Tibial artery (tissue), 4 donors: ENCODE measurements around the gene SGMS2.

Source experiments
- DNase-seq, 2 donors: peaks; one replicate each; pipeline ENCODE4 v3.0.0-alpha.2; 2019
- H3K27ac ChIP-seq, 2 donors: fragments of 200-600 bp; sonication (generic) in 1 of 2; 1 replicate in 1 of 2; 2 replicates in 1 of 2; pipeline ENCODE4 v1.5.1; 2018 to 2019; ENCODE audit warnings: mild to moderate bottlenecking in 1 of 2
- H3K27me3 ChIP-seq, 2 donors: fragments of 200-600 bp; sonication (generic) in 1 of 2; one replicate each; pipeline versions ENCODE4 v1.5.1 to v1.6.0; 2016 to 2019
- H3K36me3 ChIP-seq, 3 donors: fragments of 200-600 bp; sonication (generic) in 2 of 3; one replicate each; pipeline ENCODE4 v1.5.1; 2016 to 2019; ENCODE audit warnings: mild to moderate bottlenecking in 2 of 3
- H3K4me1 ChIP-seq, 4 donors: fragments of 200-600 bp; sonication (generic) in 2 of 4; 1 replicate in 3 of 4; 2 replicates in 1 of 4; pipeline ENCODE4 v1.5.1; 2016 to 2019
- H3K4me3 ChIP-seq, 2 donors: fragments of 200-600 bp; sonication (generic) in 1 of 2; 1 replicate in 1 of 2; 2 replicates in 1 of 2; pipeline ENCODE4 v1.5.1; 2018 to 2019; ENCODE audit warnings: mild to moderate bottlenecking in 2 of 2
- H3K9me3 ChIP-seq, 3 donors: fragments of 200-600 bp; sonication (generic) in 1 of 3; one replicate each; pipeline ENCODE4 v1.5.1; 2016 to 2019
- intact Hi-C: fragments of 100-400 bp; cut with DNase I; formaldehyde crosslinking; loops from one replicate; pipeline ENCODE4 v1.15.0; 2023; ENCODE audit warnings: low total_unique reads
- TF ChIP-seq, protein P1 (sequence below), 2 experiments: fragments of 200-600 bp in 1 of 2; fragments of 450-650 bp in 1 of 2; IDR thresholded peaks; one replicate each; pipeline ENCODE4 v1.5.1; 2017 to 2019; ENCODE audit warnings: antibody characterized with exemption in 2 of 2, mild to moderate bottlenecking in 1 of 2, moderate library complexity in 1 of 2

SGMS2 gene

DNA sequence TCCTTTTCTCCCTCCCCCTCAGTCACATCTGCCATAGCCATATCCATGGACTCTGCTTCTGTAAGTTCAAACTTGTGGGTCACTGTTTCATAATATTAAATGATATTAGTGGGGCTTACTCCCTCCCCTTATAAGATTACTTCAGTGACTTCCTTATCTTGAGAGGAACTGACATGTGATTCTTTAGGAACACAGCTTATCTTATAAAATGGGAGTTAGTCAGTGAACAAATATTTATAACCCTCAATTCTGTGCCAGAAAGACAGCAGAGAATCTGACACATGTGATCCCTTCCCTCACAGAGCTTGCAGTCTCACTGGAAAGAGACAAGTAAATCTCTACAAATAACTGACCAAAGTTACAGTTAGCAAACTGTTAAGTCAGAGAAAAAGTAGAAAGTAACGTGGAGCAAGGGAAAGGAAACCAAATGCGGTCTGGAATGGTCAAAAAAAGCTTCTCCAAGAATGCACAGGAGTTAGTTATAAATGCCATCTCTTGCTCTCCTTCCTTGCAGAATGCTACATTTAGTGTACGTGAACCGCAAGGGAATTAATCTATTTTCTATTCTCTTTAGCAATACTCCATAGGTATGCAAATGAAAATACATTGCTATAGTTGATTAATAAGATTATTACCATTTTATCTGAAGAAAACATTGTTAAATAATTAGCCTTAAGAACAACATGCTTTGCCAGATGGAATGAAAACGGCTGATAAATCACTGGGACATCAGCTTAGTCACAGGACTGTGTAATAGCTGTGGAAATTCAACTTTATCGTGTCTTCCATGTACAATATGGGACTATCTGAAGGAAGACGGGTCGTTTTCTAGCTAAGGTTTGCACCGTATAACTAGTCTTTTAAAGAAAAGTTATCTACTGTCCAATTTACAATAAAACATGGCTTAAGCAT, 29.0 kb downstream of the SGMS2 start:
- no peaks in the 10 kb centered on the region for H3K27me3 ChIP-seq
- TF ChIP-seq, protein P1, sequence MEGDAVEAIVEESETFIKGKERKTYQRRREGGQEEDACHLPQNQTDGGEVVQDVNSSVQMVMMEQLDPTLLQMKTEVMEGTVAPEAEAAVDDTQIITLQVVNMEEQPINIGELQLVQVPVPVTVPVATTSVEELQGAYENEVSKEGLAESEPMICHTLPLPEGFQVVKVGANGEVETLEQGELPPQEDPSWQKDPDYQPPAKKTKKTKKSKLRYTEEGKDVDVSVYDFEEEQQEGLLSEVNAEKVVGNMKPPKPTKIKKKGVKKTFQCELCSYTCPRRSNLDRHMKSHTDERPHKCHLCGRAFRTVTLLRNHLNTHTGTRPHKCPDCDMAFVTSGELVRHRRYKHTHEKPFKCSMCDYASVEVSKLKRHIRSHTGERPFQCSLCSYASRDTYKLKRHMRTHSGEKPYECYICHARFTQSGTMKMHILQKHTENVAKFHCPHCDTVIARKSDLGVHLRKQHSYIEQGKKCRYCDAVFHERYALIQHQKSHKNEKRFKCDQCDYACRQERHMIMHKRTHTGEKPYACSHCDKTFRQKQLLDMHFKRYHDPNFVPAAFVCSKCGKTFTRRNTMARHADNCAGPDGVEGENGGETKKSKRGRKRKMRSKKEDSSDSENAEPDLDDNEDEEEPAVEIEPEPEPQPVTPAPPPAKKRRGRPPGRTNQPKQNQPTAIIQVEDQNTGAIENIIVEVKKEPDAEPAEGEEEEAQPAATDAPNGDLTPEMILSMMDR (IDR thresholded peaks at IDR 0.05): no peak
- H3K36me3 ChIP-seq: no peaks in the 10 kb centered on the region
- intact Hi-C loops: no loop called here
- H3K27ac ChIP-seq: peak overlapping the region in 1 of 2 donors; percentile 2
- no peak for DNase-seq
- no peaks in the 10 kb centered on the region for H3K9me3 ChIP-seq
- H3K4me1 ChIP-seq: peaks cover 0 to 31% (median 3%) of the 10 kb centered on the region in 4 donors
- H3K4me3 ChIP-seq: peak overlapping the region in 1 of 2 donors; percentile 2

DNA sequence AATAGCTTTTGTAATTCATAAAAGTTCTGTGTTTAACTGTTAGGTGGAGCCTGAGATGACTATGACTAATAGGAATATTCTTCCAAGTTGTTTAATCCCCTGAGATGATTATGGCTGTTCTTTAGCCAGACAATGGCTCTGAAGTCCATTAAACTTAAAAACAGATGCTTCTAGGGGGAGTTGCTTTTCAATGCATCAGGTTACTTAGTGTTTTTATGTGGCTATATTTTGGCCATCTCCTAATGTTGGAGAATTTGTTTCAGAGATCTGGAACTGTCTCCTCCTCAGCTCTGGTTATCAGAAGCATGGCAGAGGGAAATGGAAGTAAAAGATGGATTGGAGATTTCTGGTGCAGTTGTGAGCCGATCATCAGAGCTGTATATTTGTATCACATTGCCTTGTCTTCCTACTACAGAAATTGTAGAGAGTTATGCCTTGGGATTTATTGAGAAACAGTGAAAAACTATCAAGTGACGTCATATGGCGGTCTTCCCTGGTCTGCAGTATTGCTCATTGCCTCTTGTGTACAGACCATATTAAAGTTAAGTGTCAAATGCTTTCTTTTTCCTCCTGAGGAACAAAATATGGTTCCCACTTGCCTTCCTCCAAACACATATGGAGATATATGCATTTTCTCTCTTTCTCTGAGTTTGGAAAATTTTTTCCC, 29.8 kb downstream of the SGMS2 start:
- no peak for DNase-seq
- H3K36me3 ChIP-seq: peaks cover 0 to under 1% (median 0%) of the 10 kb centered on the region in 3 donors

DNA sequence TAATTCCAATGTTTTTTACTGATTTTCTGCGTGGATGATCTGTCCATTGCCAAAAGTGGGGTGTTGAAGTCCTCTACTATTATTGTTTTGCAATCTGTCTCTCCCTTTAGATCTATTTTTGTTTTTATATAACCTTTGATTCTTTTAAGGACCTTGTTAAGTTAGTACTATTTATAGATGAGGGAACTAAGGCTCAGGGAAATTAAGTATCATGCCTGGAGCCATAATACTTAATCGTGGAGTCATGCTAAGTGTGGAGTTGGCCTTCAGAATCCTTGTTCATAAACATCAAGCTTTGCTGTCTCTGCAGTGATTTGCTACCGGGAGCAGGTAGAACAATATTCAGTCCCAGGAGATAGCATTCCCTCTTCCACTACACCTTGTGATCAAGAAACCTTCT, 31.0 kb downstream of the SGMS2 start:
- Histone ChIP-seq H3K4me3 (no peak overlapping the region), H3K27me3 (no peaks in the 10 kb centered on the region), H3K9me3 (no peaks in the 10 kb centered on the region), H3K36me3 (peaks cover 0 to 8% (median 4%) of the 10 kb centered on the region in 3 donors), H3K4me1 (peaks cover 0 to 31% (median 3%) of the 10 kb centered on the region in 4 donors), H3K27ac (no peak overlapping the region)
- TF ChIP-seq, protein P1 (IDR thresholded peaks at IDR 0.05): no peak
- intact Hi-C loops: no loop called here
- no peak for DNase-seq

More for the DNA sequence above, 29.8 kb downstream of the SGMS2 start:
- Histone ChIP-seq H3K4me1 (peaks cover 0 to 31% (median 3%) of the 10 kb centered on the region in 4 donors), H3K9me3 (no peaks in the 10 kb centered on the region), H3K4me3 (peak overlapping the region in 1 of 2 donors; percentile 2), H3K27ac (peak overlapping the region in 1 of 2 donors; percentile 2), H3K27me3 (no peaks in the 10 kb centered on the region)
- intact Hi-C loops: no loop called here
- TF ChIP-seq, protein P1 (IDR thresholded peaks at IDR 0.05): no peak

DNA sequence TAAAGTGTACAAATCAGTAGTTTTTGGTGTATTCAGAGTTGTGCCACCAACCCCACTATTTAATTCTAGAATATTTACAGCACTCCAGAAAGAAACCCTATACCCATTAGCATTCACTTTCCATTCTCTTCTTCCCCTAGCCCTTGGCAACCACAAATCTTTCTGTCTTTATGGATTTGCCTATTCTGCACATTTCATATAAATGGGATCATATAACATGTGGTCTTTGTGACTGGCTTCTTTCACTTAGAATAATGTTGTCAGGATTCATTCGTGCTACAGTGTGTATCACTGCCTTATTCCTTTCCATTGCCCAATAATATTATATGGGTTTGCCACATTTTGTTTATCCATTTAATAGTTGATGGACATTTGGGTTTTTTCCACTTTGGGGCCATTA, 32.2 kb downstream of the SGMS2 start:
- Histone ChIP-seq H3K27me3 (no peaks in the 10 kb centered on the region), H3K4me1 (peaks cover 0 to 31% (median 3%) of the 10 kb centered on the region in 4 donors), H3K4me3 (no peak overlapping the region), H3K9me3 (no peaks in the 10 kb centered on the region), H3K27ac (no peak overlapping the region), H3K36me3 (peaks cover 0 to 8% (median 4%) of the 10 kb centered on the region in 3 donors)
- DNase-seq: no peak
- TF ChIP-seq, protein P1 (IDR thresholded peaks at IDR 0.05): no peak
- intact Hi-C loops: no loop called here

DNA sequence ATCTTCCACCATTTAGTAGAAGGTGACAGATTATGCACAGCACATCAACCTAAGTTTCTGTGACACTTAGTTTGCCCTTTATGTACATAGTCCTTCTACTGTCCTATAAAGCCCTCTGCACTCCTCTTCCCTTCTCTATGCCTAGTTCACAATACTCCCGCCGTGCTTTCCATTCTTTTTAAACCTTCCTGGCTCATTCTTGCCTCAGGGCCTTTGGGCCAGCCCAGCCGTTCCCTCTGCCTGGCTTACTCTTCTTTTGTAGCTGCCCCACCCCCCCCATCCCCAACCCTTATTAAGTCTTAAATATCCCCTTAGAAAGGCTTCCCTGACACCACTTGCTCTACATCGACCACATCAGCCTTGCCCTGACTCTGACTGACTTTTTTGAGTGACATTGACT, 33.0 kb downstream of the SGMS2 start:
- DNase-seq: no peak
- Histone ChIP-seq H3K27me3 (no peaks in the 10 kb centered on the region), H3K9me3 (no peaks in the 10 kb centered on the region), H3K4me1 (peaks cover 0 to 30% (median 3%) of the 10 kb centered on the region in 4 donors), H3K36me3 (peaks cover 0 to 8% (median 4%) of the 10 kb centered on the region in 3 donors), H3K27ac (no peak overlapping the region), H3K4me3 (no peak overlapping the region)
- intact Hi-C loops: no loop called here
- TF ChIP-seq, protein P1 (IDR thresholded peaks at IDR 0.05): no peak
